GM18868 (cell line): ENCODE measurements around the gene C1QL2.
A peak's percentile ranks its signal among the peaks of the same experiment; 100 is the strongest.

Source experiments
- ATAC-seq: cut with Tn5 transposase; IDR thresholded peaks from one replicate; pipeline ENCODE4 v1.9.1; 2021; ENCODE audit warnings: mild to moderate bottlenecking, moderate library complexity; ENCODE audit not compliant: unreplicated experiment

C1QL2 gene

GRCh38 chr2:119179991-119180390 is 21.4 kb upstream of the C1QL2 start:
- no peak for ATAC-seq

- no peak for ATAC-seq
These were observed 20.7 kb upstream of the C1QL2 start for GRCh38 chr2:119179202-119179601.

- no peak for ATAC-seq
These were observed 20.2 kb upstream of the C1QL2 start for GRCh38 chr2:119178776-119179175.

DNA sequence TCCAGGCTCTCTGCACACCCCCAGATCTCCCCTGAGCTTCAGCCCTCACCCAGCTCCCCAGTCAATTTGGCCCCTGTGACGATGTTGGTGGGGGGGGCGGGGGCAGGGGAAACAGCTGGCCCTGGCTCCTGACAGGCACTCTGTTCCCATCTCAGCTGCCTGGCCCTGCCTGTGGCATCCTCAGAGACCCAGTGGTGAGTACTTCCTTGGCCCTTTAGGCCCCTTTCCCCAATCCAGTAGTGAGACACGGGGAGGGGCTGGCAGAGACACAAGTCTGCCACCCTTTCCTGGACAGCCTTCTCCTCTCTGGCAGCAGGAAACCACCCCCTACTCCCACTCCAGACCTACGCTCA is 19.3 kb upstream of the C1QL2 start:
- ATAC-seq, result no peak

GRCh38 chr2:119177171-119177837 is 18.8 kb upstream of the C1QL2 start:
- no peak for ATAC-seq

DNA sequence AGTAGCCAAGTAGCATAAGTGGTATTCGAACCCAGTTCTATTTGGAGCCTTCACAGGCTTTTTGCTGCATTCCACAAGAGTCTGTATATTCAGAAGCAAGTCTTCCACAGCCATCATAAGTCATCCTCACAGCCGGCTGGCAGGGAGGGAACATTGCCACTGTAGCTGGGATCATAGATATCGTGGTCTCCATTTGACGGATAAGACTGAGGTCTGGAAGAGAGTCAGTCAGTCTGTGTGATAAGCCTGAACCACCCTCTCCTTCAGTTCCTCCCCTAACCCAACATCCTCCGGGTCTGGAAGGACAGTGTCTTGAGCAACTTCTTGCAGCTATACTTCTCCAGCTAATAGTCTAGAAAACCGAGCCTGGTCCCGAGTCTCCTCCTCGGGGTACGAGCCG is 17.0 kb upstream of the C1QL2 start:
- no peak for ATAC-seq

- no peak for ATAC-seq
These were observed 16.4 kb upstream of the C1QL2 start for GRCh38 chr2:119174993-119175347.

DNA sequence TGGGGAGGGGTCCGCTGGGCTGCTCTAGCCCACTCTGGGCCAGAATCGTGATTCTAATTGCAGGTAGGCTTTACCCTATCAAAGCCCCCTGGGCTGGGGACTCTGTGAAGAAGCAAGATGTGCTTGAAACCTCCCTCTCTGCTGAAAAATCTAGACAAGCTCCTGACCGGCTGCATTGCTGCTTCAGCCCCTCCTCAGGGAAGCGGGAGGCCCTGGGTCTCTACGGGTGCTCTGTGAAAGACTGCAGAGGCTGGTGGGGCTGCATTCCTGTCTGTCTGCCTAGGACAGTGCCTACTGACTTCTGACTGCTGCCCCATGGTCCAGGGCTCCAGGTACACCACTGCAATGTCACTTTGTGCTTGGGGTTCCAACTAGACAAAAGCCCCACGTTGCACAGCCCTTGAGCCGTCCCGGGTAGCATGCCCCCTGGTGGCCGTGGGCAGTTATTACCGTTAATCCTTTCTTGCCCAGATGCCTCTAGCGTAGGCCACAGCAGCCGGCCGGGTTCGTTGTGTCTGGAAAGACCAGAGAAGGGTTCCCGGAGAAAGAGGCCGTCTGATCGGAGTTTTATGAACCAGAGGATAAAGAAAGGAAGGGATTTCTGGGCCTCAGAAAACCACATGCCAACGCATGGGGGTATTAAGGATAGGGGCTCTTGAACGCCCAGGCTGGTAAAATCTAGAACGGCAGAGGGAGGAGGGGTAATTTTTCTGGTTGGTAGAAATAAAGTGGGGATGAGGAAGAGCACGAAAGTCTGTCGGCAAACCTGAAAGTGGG is 15.9 kb upstream of the C1QL2 start:
- peak; percentile 89 for ATAC-seq

DNA sequence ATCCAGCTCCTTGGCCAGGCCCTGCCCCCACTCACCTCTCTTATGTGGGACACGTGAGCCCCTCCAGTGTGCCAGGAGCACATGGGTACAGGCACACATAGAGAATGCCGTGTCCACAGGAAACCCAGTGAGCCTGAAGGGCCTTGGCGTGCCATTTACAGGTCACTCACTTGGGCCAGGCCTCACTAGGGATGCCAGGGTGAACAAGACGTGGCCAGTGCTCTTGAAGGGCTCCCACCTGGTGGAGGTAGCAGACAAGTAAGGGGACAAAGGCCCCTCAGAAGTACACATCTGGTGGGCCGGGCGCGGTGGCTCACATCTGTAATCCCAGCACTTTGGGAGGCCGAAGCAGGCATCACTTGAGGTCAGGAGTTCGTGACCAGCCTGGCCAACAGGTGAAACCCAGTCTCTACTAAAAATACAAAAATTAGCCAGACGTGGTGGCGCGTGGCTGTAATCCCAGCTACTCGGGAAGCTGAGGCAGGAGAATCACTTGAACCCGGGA is 15.1 kb upstream of the C1QL2 start:
- ATAC-seq, result no peak

DNA sequence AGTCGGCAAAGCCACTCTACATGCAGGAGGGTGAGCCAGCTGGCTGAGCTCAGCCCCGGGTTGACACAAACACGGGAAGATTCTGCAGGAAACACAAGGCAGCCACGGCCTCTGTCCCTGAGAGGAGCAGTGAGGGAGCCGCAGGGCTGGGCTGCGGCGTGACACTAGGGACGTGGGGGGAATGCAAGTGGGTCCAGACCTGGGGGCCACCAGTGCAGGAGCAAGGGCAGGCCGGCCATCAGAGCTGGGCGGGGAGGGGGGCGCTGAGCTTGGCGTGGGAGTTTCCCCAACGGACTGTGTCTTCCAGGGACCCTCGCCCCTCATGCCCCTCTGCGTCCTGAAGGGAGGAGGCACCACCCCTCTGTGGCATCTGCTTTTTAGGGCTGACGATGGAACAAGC is 12.0 kb upstream of the C1QL2 start:
- ATAC-seq, result no peak

DNA sequence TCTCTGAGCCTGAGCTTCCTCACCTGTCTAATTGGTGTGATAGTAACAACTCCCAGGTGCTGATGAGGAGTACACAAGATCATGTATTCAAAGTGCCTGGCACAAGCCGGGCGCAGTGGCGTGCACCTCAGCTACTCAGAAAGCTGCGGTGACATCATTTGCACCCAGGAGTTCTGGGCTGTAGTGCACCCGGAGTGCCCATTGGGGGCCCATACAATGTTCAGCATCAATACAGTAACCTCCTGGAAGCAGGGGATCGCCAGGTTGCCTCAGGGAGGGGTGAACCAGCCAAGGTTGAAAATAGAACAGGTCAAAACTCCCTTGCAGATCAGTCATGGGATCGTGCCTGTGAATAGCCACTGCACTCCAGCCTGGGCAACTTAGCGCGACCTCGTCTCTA is 11.2 kb upstream of the C1QL2 start:
- no peak for ATAC-seq

GRCh38 chr2:119160361-119160990 is 1.9 kb upstream of the C1QL2 start:
- no peak for ATAC-seq

GRCh38 chr2:119157850-119158511 is 570 bp downstream of the C1QL2 start:
- ATAC-seq, result no peak

DNA sequence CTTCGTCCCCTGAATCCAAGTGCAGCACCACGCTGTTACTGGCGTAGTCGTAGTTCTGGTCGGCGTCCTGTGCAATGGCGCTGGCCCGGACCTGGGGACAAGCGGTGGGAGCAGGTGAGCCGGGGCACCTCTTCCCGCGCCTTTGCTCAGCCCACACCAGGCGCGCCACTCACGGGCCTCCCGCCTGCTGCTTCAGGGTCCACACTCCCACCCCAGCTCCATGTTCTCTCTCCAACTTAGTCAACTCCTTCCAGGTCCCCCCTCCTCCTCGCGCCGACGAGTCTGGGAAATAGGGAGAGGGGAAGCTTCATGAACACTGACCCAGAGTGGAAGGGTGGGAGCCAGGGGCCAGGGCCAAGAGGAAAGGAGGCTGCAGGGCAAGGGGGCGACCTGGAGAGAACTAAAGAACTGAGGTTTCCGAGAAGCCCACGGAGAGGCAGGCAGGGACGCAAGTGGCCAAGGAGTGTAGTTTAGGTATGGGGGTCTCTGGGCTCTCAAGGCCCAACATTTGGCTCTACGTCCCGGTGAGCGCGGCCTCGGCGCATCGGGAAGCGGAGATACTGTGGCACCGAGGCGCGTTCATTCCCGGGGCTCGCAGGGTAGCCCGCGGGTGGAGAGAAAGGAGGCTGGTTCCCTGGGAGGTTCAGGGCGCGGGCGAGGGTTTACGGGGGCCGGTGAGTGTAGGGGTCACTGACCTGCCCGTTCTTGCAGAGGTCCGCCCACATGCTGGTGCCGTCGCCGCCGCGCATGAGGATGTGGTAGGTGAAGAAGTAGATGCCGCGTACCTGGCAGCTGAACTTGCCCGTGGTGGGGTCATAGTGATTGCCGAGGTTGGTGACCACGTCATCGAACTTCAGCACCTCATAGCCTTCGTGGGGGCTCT is 1.4 kb downstream of the C1QL2 start:
- ATAC-seq, result no peak

DNA sequence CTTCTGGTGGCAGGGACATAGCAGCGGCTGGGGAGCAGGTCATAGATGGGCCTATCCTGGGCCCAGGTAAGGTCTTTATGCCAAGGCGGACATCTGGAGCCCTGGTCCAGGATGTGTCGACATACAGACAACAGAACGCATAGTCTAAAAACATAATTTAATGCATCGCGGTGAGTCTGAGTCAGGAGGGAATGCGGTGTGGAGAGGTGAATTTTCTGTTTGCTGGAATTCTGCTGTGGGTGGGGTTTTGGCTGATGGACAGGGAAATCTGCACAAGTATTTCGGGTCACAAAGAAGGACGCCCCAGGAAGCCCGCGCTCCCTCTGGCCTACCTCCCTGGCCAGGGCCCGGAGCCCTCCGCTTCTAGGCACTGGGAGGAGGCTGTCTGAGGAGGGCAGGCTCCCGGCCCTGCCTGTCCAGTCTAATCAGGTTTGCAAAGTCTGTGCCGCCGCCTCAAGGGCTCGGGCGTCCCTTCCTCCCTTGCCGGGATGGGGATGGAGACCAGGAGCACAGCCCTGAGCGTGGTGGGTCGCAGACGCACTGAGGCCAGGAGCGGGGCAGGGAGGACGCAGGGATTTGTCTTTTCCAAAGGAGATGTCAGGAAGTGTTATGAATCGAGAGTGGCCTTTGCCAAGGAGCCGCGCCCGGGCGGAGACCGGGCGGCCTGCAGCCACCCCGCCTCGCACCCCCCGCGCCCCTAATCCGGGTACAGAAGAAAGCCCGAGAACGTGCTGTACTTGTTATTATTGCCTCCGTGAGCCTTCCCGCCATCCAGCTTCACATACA is 2.3 kb downstream of the C1QL2 start:
- no peak for ATAC-seq

DNA sequence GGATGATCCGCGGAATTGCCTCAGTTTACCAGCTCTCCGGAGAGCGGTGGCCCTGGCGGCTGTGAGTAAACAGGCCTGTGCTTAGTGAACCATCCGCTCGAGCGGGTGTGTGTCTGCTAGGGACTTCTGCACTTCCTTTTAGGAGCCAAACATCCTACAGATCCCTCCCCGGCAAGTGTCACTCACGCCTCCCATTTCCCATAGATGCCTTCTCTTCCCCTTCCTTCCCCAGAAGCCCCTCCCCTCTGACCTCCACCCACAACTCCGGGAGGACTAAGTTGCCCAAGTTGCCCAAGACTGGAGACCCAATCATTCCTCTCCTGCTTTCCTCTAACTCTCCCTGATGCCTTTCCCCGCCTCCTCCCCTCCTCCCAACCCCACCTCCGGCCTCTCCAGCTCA is 2.9 kb downstream of the C1QL2 start:
- no peak for ATAC-seq

DNA sequence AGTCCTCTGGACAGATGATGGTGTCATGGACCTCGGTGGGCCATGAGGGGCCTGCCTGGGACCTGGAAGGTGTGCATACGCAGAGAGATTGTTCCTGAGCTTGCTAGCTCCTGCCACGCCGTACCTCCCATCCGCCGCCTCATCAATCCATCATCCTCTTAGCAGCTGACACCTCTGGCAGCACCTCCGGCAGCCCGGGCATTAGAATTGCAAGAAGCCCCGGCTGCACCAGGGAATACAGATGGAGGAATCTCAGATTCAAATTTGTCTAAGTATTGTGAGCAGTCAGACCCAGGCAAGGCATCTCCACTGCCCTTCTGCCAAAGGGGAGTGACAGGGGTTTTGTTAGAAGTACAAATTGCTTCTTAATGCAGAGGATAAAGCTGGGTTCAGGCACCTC is 4.5 kb downstream of the C1QL2 start:
- ATAC-seq, result no peak

DNA sequence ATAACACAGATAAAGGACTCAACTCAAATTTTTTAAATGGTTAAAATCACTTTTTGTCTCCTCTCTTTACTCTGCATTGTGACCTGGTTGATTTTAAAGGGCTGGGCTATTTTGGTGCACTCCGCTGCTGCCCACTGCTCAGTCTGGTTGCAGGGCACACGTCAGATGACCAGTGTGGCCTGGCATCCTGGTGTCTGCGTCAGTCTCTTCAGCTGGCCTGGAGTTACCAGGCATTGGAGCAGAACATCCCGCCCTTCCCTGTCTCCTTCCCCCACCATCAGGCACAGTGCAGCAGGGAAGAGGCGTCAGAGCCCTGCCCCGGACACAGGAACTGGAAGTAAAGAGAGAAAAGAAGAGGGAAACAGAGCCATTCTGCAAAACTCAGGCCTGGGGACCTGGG is 8.9 kb downstream of the C1QL2 start:
- no peak for ATAC-seq

GRCh38 chr2:119147776-119148715 is 10.5 kb downstream of the C1QL2 start:
- no peak for ATAC-seq
